CD4-positive, alpha-beta T cell treated with Interleukin-4 for 4 hours (primary cell): ENCODE measurements around the gene FBXO3.
"Not testable (repeated sequence)": the region's sequence is repeated elsewhere in the genome, so short reads cannot be mapped to it uniquely, and the experiment has no call there.

Experiments
- DNase-seq: peaks from one replicate; pipeline ENCODE4 v3.0.0-alpha.2; 2020

The FBXO3 gene, protein sequence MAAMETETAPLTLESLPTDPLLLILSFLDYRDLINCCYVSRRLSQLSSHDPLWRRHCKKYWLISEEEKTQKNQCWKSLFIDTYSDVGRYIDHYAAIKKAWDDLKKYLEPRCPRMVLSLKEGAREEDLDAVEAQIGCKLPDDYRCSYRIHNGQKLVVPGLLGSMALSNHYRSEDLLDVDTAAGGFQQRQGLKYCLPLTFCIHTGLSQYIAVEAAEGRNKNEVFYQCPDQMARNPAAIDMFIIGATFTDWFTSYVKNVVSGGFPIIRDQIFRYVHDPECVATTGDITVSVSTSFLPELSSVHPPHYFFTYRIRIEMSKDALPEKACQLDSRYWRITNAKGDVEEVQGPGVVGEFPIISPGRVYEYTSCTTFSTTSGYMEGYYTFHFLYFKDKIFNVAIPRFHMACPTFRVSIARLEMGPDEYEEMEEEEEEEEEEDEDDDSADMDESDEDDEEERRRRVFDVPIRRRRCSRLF

GRCh38 chr11:33773987-33774735 lies at the start of gene FBXO3:
FBXO3 (minus strand) TSS chr11:33774520; CDS start chr11:33774497, 23 bp downstream.
- peak; percentile 87 for DNase-seq

- DNase-seq = not testable (repeated sequence)
These were observed 48.7 kb upstream of the FBXO3 start for GRCh38 chr11:33822981-33823380.

DNA sequence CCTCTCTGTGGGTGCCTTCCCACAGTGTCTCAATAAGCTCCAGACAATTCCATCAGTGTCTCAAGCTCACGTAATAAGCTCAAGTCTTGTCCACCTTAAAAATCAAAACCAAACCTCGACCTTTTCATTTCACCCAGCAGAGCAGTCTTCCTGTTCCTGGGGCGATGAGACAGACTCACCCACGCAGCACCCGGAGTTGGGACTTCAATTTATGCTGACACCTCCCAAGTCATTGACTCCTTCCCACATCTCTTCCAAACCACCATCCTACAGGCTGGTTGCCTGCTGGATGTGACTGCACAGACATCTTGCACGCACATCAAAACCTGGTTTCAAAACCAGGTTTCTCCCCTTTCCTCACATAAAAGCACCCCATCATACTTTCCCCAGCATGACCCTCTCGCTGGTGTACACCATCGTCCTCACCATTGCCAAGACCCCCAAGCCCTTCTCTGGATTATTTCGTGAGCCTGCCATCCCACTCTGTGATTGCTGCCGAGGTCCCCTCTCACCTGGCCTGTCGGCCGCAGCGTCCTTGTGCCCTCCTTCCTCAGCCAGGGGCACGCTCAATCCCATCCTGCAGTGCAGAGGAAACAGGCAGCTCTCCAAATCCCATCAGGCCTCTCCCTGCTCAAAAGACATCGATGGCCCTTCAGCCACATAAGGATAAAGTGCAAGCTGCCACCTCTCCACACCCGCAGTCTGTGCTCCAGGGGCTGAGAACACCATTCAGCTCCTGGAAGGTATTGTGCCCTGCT lies 45.1 kb upstream of the FBXO3 start:
- DNase-seq = no peak

GRCh38 chr11:33808228-33808828 lies 34.0 kb upstream of the FBXO3 start:
- DNase-seq = peak; percentile 75

GRCh38 chr11:33804471-33804870 lies 30.2 kb upstream of the FBXO3 start:
- DNase-seq = no peak

DNA sequence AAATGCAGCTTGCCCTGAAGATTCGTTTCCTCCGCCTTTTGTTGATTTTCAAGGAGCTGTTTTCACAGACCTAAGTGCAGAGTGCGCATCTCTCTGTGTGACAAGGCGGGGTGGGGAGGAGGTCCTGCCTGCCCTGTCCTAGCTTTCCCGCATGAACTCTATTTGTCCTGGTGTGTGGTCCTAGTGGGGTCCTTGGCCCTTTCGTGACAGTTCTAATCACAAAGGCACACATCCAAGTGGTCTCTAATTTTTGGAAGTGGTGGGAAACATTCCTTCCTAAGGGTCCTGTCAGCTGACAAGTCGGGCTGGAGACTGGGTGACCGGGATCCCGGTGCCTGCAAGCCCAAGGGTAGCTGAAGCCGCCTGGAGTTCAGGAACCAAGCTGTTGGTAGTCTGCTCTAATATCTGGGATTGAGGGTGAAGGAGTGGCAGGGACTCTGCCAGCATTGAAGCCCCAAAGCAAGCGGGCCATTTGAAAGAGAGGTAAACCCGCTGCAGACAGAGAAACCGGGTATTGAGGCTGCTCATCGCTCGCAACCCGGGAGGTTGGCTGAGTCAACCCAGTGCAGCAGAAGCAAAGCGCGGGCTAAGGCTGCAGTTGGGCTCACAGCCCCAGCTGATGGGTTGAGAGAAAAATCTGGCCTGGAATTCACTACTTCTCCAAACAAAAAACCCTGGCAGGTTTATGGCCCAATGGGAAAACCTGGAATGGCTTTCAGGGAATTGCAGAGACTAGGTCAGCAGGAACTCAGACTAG lies 28.1 kb upstream of the FBXO3 start:
- DNase-seq = no peak

- no peak for DNase-seq
These were observed 27.5 kb upstream of the FBXO3 start for GRCh38 chr11:33801821-33802193.

- DNase-seq = no peak
These were observed 23.6 kb upstream of the FBXO3 start for GRCh38 chr11:33797879-33798278.

GRCh38 chr11:33790040-33790439 lies 15.7 kb upstream of the FBXO3 start:
- no peak for DNase-seq

GRCh38 chr11:33788095-33788494 lies 13.8 kb upstream of the FBXO3 start:
- not testable (repeated sequence) for DNase-seq

DNA sequence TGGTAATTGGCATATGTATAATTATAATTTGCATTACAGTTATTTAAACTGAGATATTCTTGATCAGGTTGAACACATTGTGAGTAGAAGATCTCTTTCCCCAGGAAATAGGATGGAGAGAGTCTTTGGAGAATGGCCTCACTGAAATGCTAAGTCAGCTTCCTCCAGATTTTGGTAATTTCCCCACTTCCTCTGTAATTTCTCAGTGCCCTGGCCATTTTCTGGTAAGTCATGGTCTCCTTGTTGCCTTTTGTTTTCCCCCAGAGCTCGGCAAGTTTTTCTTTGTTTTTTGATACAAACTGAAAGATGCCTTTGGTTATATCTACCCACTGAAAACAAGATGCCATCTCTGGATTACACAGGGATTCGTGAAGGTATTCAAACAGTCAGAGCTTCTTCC lies 12.8 kb upstream of the FBXO3 start:
- no peak for DNase-seq

DNA sequence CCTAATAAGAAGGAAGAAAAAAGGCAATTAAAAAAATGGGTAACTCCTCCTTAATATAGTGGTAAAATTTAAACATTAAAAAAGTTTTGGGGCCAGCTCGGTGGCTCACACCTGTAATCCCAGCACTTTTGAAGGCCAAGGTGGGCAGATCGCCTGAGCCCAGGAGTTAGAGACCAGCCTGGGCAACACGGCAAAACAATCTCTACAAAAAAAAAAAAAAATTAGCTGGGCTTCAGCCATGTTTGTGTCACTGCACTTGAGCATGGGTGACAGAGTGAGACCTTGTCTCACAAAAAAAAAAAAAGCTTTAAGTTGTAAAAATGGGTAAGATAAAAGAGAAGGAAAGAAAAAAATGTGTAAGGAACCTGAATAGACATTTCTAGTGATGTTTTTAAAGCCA lies 11.3 kb upstream of the FBXO3 start:
- no peak for DNase-seq

DNA sequence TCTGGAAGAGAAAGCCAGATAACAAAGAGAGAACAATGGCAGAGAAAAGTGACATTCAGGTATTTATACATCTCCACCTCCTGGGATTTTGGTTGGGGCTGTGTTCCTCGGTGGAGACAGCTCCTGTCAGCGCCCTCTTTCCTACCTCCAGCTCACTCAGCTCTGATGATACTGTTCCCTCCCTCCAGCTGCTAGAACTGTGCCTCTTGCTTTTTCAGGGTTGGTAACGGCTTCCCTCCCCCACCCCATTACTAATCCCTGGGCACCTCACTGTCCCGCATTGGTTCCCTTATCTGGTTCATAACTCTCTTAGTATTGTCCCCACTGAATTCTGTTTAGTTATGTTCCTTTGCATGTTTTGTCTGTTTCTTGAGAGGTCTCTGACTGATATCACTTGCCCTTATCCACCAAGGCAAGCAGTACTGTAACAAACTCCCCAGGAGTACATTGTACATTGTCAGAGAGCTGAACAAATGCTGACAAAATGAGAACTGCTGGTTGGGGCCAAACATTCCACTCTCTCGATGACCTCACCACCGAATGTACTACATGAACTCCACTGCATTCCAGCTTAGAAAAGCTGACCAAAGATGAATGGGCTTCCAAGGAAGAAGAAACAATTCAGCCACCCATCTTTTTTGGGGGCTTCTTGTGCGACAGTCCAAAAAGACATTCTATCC lies 5.7 kb upstream of the FBXO3 start:
- DNase-seq = no peak

DNA sequence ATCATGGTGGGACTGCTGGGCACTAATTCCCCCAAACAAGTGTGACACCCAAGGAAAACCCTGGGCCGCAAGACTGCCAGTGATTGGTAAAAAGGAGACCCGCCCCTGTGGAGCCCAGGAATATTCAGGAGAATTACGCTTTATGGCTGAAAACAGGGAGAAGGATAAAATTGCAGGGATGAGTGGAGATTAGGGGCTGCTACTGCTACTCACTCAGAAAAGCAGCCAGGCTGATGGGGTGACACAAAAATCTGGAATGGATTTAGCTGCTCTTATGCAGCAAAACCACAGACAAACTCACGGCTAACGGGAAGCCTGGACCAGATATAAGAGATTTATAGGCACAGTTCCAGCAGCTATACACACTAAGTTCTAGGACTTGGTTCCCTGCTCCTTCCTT lies 4.4 kb upstream of the FBXO3 start:
- DNase-seq = no peak

GRCh38 chr11:33777906-33778305 lies 3.6 kb upstream of the FBXO3 start:
- DNase-seq = peak; percentile 66

GRCh38 chr11:33775832-33776470 lies 1.6 kb upstream of the FBXO3 start:
- DNase-seq = no peak

DNA sequence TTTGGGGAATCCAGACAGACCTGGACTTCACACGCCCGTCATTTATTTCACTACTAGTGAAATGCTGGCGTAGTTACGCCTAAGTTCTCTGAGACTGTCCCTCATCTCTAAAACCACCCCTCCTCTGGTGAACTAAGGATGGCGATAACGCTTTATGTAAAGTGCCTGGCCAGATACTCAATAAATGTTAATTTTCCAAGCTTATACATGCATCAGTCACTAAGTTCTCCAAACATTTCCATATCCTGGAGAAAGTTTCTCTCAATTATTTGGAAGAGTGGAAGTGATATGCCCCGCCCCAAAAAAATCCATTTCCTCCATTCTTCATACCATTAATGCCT lies 1.1 kb upstream of the FBXO3 start:
- DNase-seq = no peak

- DNase-seq = no peak
These were observed 581 bp upstream of the FBXO3 start for GRCh38 chr11:33774736-33775466.

GRCh38 chr11:33773404-33773986 lies 825 bp downstream of the FBXO3 start:
- peak; percentile 42 for DNase-seq

- no peak for DNase-seq
These were observed 1.4 kb downstream of the FBXO3 start for GRCh38 chr11:33772870-33773269.
